ENCODE results near the gene KMT5C.

GRCh38 chr19:55355213-55355821, 15.6 kb downstream of the KMT5C start:
- TF ChIP-seq TP53 (CRISPR knock-in tag; IDR thresholded peaks at IDR 0.05) (no peak), CTCF (IDR thresholded peaks at IDR 0.05) (no peak), ZNF263 (CRISPR knock-in tag; IDR thresholded peaks at IDR 0.05; ENCODE audit: low read depth) (no peak), NFYB (CRISPR knock-in tag; conservative IDR thresholded peaks at IDR 0.05; ENCODE audit: low read depth) (no peak), MAX (CRISPR knock-in tag; IDR thresholded peaks at IDR 0.05) (no peak), SOX15 (CRISPR knock-in tag; IDR thresholded peaks at IDR 0.05) (no peak), TEAD1 (CRISPR knock-in tag; IDR thresholded peaks at IDR 0.05) (no peak)
